Neural progenitor cell (in vitro differentiated cells): Measurements from ENCODE around the gene MDN1.

Experiments used
- CTCF ChIP-seq: fragments of 200-600 bp; sonication (generic); IDR thresholded peaks from 2 replicates; pipeline ENCODE4 v1.5.1; 2017; ENCODE audit warnings: antibody characterized with exemption, mild to moderate bottlenecking
- EZH2 ChIP-seq: fragments of 200-600 bp; sonication (generic); IDR thresholded peaks from 2 replicates; pipeline ENCODE4 v1.6.1; 2017; ENCODE audit warnings: antibody characterized with exemption, mild to moderate bottlenecking, moderate library complexity
- EZH2phosphoT487 ChIP-seq: fragments of 200-600 bp; sonication (generic); IDR thresholded peaks from 2 replicates; pipeline ENCODE4 v1.6.1; 2017; ENCODE audit warnings: antibody characterized with exemption

GRCh38 chr6:89642956-89643355 is 176.6 kb downstream of the MDN1 start:
- TF ChIP-seq CTCF (no peak), EZH2phosphoT487 (no peak), EZH2 (no peak)
